ENCODE data around the gene DNAH1. TPM values are rescaled to one million over a fixed set of nuclear protein-coding genes. Genes with fewer than 3 reads are reported as not detected.

DNAH1 gene
- total RNA-seq, 1 donor from 2014 or later = 13.8 TPM

GRCh38 chr3:52444860-52445793 is 129.0 kb downstream of the DNAH1 start, which contains the start of gene SEMA3G:
SEMA3G (minus strand) TSS chr3:52445103; CDS start chr3:52445027, 76 bp downstream.
- peak; percentile 53 for DNase-seq (ENCODE audit: low spot score)

- no peak for DNase-seq (ENCODE audit: low spot score)
Measured at GRCh38 chr3:52446042-52446441, 129.9 kb downstream of the DNAH1 start.

GRCh38 chr3:52446631-52447511 is 130.8 kb downstream of the DNAH1 start:
- DNase-seq (ENCODE audit: low spot score) = peak; percentile 58

GRCh38 chr3:52447512-52448355 is 131.6 kb downstream of the DNAH1 start:
- DNase-seq (ENCODE audit: low spot score) = no peak

Other genes with a start within 250 kb of the DNAH1 start
- gene POC1A, start 161.9 kb upstream of the DNAH1 start, total RNA-seq = 3.4 TPM
- 62.4 TPM for gene ALAS1, start 118.2 kb upstream of the DNAH1 start, total RNA-seq
- 1.4 TPM for gene TLR9, start 90.7 kb upstream of the DNAH1 start, total RNA-seq
- 72.8 TPM for gene TWF2, start 77.2 kb upstream of the DNAH1 start, total RNA-seq
- 33.0 TPM for gene PPM1M, start 70.6 kb upstream of the DNAH1 start, total RNA-seq
- 71.0 TPM for gene WDR82, start 37.7 kb upstream of the DNAH1 start, total RNA-seq
- gene GLYCTK, start 28.5 kb upstream of the DNAH1 start, total RNA-seq = 53.6 TPM
- gene BAP1, start 93.7 kb downstream of the DNAH1 start, total RNA-seq = 71.3 TPM
- gene PHF7, start 94.3 kb downstream of the DNAH1 start, total RNA-seq = 5.4 TPM
- gene SEMA3G, start 128.8 kb downstream of the DNAH1 start, total RNA-seq = 11.6 TPM
- 0.81 TPM for gene TNNC1, start 137.7 kb downstream of the DNAH1 start, total RNA-seq
- gene NISCH, start 139.3 kb downstream of the DNAH1 start, total RNA-seq = 111 TPM
- 222 TPM for gene STAB1, start 179.0 kb downstream of the DNAH1 start, total RNA-seq
- gene NT5DC2, start 217.5 kb downstream of the DNAH1 start, total RNA-seq = 20.3 TPM
- 14.6 TPM for gene UQCC5, start 220.3 kb downstream of the DNAH1 start, total RNA-seq